Measurements from ENCODE around the gene PALM.

GRCh38 chr19:704447-704741 lies 4.3 kb upstream of the PALM start:
- TF ChIP-seq, protein P1, sequence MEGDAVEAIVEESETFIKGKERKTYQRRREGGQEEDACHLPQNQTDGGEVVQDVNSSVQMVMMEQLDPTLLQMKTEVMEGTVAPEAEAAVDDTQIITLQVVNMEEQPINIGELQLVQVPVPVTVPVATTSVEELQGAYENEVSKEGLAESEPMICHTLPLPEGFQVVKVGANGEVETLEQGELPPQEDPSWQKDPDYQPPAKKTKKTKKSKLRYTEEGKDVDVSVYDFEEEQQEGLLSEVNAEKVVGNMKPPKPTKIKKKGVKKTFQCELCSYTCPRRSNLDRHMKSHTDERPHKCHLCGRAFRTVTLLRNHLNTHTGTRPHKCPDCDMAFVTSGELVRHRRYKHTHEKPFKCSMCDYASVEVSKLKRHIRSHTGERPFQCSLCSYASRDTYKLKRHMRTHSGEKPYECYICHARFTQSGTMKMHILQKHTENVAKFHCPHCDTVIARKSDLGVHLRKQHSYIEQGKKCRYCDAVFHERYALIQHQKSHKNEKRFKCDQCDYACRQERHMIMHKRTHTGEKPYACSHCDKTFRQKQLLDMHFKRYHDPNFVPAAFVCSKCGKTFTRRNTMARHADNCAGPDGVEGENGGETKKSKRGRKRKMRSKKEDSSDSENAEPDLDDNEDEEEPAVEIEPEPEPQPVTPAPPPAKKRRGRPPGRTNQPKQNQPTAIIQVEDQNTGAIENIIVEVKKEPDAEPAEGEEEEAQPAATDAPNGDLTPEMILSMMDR (conservative IDR thresholded peaks at IDR 0.05; ENCODE audit: low read length), result no peak
- no peak for TF ChIP-seq EZH2phosphoT487 (IDR thresholded peaks at IDR 0.05; ENCODE audit: borderline replicate concordance)
